HepG2 (cell line): ENCODE results near the gene NR2F6.

Source experiments
- ARID4A ChIP-seq: sonication (generic); formaldehyde crosslinking; IDR thresholded peaks from 2 replicates; pipeline ENCODE4 v1.5.0; 2020; ENCODE audit warnings: mild to moderate bottlenecking, missing genetic modification reagents, borderline replicate concordance
- ATF2 ChIP-seq: sonication (generic); formaldehyde crosslinking; IDR thresholded peaks from 2 replicates; pipeline ENCODE4 v1.4.0; 2020; ENCODE audit warnings: missing genetic modification reagents
- BCLAF1 ChIP-seq: fragments of 450-650 bp; IDR thresholded peaks from 2 replicates; pipeline ENCODE4 v1.6.1; 2017; ENCODE audit warnings: mild to moderate bottlenecking
- CTCF ChIP-seq: sonication (generic); formaldehyde crosslinking; IDR thresholded peaks from 2 replicates; pipeline ENCODE4 v1.5.0; 2020; ENCODE audit warnings: mild to moderate bottlenecking, missing genetic modification reagents, moderate library complexity
- DR1 ChIP-seq: sonication (generic); formaldehyde crosslinking; IDR thresholded peaks from 2 replicates; pipeline ENCODE4 v1.8.0; 2021; ENCODE audit warnings: mild to moderate bottlenecking, missing genetic modification reagents, inconsistent platforms
- MYC ChIP-seq: sonication (generic); formaldehyde crosslinking; IDR thresholded peaks from 2 replicates; pipeline ENCODE4 v1.9.0; 2021; ENCODE audit warnings: missing genetic modification reagents, borderline replicate concordance
- NCOR1 ChIP-seq: fragments of 200-600 bp; sonication (generic); IDR thresholded peaks from 2 replicates; pipeline ENCODE4 v1.7.0; 2017; ENCODE audit warnings: antibody characterized with exemption, low read length, borderline replicate concordance

- TF ChIP-seq MYC (CRISPR knock-in tag), result no peak
- TF ChIP-seq CTCF (CRISPR knock-in tag), result no peak
- no peak for TF ChIP-seq BCLAF1
- TF ChIP-seq ARID4A (CRISPR knock-in tag), result no peak
- no peak for TF ChIP-seq DR1 (CRISPR knock-in tag)
- no peak for TF ChIP-seq NCOR1
- no peak for TF ChIP-seq ATF2 (CRISPR knock-in tag)
Observed at GRCh38 chr19:17254636-17255035, 8.9 kb upstream of the NR2F6 start.
